HFFc6 (cell line): ENCODE results near the gene EIF4G2. TPM values are rescaled to one million over a fixed set of nuclear protein-coding genes. Genes with fewer than 3 reads are reported as not detected.

Experiments used
- DNase-seq: peaks from one replicate; pipeline ENCODE4 v3.0.0-alpha.2; 2018
- H3K27ac Mint-ChIP-seq: 2 replicates; pipeline ENCODE4 v1.8.0; 2020; ENCODE audit warnings: mild to moderate bottlenecking, mixed read lengths
- H3K27me3 Mint-ChIP-seq: 2 replicates; pipeline ENCODE4 v1.8.0; 2021; ENCODE audit warnings: mild to moderate bottlenecking, moderate library complexity, mixed read lengths; ENCODE audit not compliant: insufficient read depth
- H3K36me3 Mint-ChIP-seq: 2 replicates; pipeline ENCODE4 v1.8.0; 2021; ENCODE audit warnings: low read depth, mixed read lengths
- H3K4me1 Mint-ChIP-seq: 2 replicates; pipeline ENCODE4 v1.8.0; 2020; ENCODE audit warnings: low read depth, mixed read lengths
- H3K4me3 Mint-ChIP-seq: 2 replicates; pipeline ENCODE4 v1.8.0; 2020; ENCODE audit warnings: mild to moderate bottlenecking, moderate library complexity, mixed read lengths
- H3K9me3 Mint-ChIP-seq: 2 replicates; pipeline ENCODE4 v1.8.0; 2020; ENCODE audit warnings: mild to moderate bottlenecking, mixed read lengths
- CTCF ChIP-seq: fragments of 200-600 bp; sonication (generic); IDR thresholded peaks from 2 replicates; pipeline ENCODE4 v1.5.0; 2021; ENCODE audit warnings: antibody characterized with exemption, mild to moderate bottlenecking
- total RNA-seq, 6 experiments: library from RNA; stranded (reverse); fragmentation: NEBNext Ultra II Directional; extraction: Animal tissue kit (Norgen Biotek cat#: 25700); gene quantifications; 2 replicates in 1 of 6; 3 replicates in 5 of 6; pipeline ENCODE4 v1.2.3, GENCODE V29; 2021

Gene EIF4G2
- total RNA-seq, 6 experiments from 2014 or later = 1,163 to 1,334 (median 1,242) TPM

GRCh38 chr11:10762185-10762584 lies 46.5 kb downstream of the EIF4G2 start:
- H3K4me1 Mint-ChIP-seq = no peaks in the 10 kb centered on the region; the same call in 1 of the 2 replicates
- H3K9me3 Mint-ChIP-seq = no peaks in the 10 kb centered on the region
- DNase-seq = no peak
- no peak overlapping the region for H3K27ac Mint-ChIP-seq
- no peak overlapping the region for H3K4me3 Mint-ChIP-seq
- peaks cover 29% of the 10 kb centered on the region for H3K36me3 Mint-ChIP-seq
- H3K27me3 Mint-ChIP-seq = no peaks in the 10 kb centered on the region; the same call in 1 of the 2 replicates
- TF ChIP-seq CTCF = no peak

- Mint-ChIP-seq H3K27ac (no peak overlapping the region), H3K4me3 (no peak overlapping the region), H3K36me3 (peaks cover 23% of the 10 kb centered on the region), H3K27me3 (no peaks in the 10 kb centered on the region; the same call in 1 of the 2 replicates), H3K4me1 (no peaks in the 10 kb centered on the region; the same call in 1 of the 2 replicates), H3K9me3 (no peaks in the 10 kb centered on the region)
- no peak for TF ChIP-seq CTCF
- no peak for DNase-seq
Measured at GRCh38 chr11:10761085-10761698, 47.5 kb downstream of the EIF4G2 start.

- Mint-ChIP-seq H3K36me3 (peaks cover 19% of the 10 kb centered on the region), H3K27me3 (no peaks in the 10 kb centered on the region), H3K4me1 (no peaks in the 10 kb centered on the region; the same call in 1 of the 2 replicates), H3K27ac (no peak overlapping the region), H3K4me3 (no peak overlapping the region), H3K9me3 (no peaks in the 10 kb centered on the region)
- no peak for DNase-seq
- peak; percentile 48 for TF ChIP-seq CTCF
Measured at GRCh38 chr11:10758957-10759356, 49.8 kb downstream of the EIF4G2 start.

GRCh38 chr11:10752486-10752885 lies 56.2 kb downstream of the EIF4G2 start:
- no peak for TF ChIP-seq CTCF
- Mint-ChIP-seq H3K4me3 (peak overlapping the region; percentile 97), H3K36me3 (peaks cover 18% of the 10 kb centered on the region), H3K4me1 (peaks cover 8% of the 10 kb centered on the region), H3K27ac (no peak overlapping the region), H3K9me3 (no peaks in the 10 kb centered on the region), H3K27me3 (peaks cover 2% of the 10 kb centered on the region; the same call in 1 of the 2 replicates)
- DNase-seq = no peak

- no peak for TF ChIP-seq CTCF
- peaks cover 18% of the 10 kb centered on the region for H3K36me3 Mint-ChIP-seq
- H3K27me3 Mint-ChIP-seq = peaks cover 2% of the 10 kb centered on the region; the same call in 1 of the 2 replicates
- peak overlapping the region; percentile 97 for H3K4me3 Mint-ChIP-seq
- no peak for DNase-seq
- H3K27ac Mint-ChIP-seq = peak overlapping the region; percentile 94
- H3K4me1 Mint-ChIP-seq = peaks cover 8% of the 10 kb centered on the region
- H3K9me3 Mint-ChIP-seq = no peaks in the 10 kb centered on the region
Measured at GRCh38 chr11:10752061-10752460, 56.7 kb downstream of the EIF4G2 start.
